HG03432 (cell line): ENCODE data around the gene ARAP3.
"Not testable (repeated sequence)": the region's sequence is repeated elsewhere in the genome, so short reads cannot be mapped to it uniquely, and the experiment has no call there.

Source experiments
- ATAC-seq: cut with Tn5 transposase; IDR thresholded peaks from one replicate; pipeline ENCODE4 v1.9.1; 2021; ENCODE audit warnings: mild to moderate bottlenecking, moderate library complexity; ENCODE audit not compliant: unreplicated experiment

ARAP3 gene

DNA sequence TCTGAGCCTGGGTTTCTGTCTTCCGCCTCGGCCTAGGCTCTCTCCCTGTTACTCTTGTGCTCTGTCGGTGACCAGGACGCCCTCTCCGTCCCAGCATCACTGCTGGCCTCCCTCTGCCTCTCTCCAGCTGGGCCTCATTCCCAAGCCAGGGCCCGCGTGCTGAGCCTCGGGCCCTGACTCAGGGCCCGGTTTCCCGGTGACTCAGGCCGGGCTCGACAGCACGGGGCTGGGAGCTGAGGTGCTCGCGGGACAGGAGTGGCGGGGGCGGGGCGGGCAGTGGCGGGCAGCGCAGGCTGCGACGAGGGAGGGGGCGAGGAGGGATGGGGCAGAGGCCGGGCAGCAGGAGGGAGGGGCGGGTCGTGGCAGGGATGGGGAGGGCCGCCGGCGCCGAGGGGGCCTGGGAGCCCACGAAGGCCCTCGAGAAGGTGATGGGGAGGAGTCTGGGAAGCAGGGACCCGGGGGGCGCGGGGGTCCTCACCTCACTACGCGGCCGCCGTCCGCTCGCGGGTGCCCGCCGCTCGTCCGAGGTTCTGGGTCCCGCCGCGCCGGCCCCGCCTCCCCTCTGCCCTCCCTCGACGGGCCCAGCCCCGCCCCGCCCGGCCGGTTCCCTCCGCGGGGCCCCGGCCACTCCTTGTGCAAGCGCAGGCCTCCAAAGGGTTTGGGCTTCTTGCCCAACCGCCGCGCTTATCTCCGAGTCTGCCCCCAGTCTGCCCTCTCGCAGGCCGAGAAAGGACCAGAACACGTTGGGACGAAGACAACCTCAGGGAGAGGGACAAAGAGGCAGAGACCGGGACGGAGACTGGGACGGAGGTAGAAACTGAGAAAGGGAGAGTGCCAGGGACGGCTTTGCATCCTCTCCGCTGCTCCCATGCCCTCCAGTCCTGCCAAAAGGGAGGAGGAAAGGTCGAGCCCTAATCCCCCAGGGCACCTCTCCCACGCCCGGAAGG, at the start of gene ARAP3:
ARAP3 (minus strand) TSS at position 536 of the 947 bp plus-strand sequence. CDS start 1,744 bp downstream, outside the sequence.
- no peak for ATAC-seq

DNA sequence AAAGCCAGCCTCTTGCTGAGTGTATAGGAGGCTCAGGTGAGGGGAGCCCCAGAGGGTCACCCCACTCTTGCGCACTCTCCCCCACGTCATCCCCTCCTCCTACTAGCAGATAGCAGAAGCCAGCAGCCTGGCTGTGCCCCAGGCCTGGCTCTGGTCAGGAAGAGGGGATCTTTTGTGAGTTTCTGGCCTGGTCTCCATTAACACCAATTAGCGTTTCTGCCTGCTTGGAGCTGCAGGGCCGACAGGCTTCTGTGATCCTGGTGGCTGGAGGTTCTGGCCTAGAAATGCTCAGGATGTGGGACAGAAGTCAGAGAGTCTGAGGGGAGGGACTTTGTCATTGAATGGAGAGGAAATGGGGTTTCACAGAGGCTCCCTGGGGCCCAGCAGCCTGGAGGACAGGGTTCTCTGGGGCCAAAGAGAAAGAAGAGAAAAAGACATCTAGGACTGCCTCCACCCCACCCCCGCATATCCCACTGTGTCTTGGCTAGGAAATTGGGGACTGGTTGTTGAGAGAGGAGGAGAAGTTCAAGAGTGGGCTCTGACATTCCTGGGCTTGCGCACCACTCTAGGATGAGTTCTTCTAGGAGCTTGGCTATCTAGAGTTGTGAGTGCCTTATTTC, 47.5 kb upstream of the ARAP3 start:
- ATAC-seq, result no peak

GRCh38 chr5:141725891-141726290, 43.9 kb upstream of the ARAP3 start:
- no peak for ATAC-seq

DNA sequence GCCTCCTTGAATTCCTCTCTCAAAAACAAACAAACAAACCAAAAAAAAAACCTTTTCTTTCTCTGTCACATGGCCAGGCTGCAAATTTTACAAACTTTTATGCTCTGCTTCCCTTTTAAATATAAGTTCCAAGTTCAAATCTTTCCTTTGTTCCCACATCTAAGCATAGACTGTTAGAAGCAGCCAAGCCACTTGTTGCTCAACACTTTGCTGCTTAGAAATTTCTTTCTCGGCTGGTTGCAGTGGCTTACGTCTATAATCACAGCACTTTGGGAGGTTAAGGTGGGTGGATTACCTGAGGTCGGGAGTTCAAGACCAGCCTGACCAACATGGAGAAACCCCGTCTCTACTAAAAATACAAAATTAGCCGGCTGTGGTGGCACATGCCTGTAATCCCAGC, 43.1 kb upstream of the ARAP3 start:
- not testable (repeated sequence) for ATAC-seq

DNA sequence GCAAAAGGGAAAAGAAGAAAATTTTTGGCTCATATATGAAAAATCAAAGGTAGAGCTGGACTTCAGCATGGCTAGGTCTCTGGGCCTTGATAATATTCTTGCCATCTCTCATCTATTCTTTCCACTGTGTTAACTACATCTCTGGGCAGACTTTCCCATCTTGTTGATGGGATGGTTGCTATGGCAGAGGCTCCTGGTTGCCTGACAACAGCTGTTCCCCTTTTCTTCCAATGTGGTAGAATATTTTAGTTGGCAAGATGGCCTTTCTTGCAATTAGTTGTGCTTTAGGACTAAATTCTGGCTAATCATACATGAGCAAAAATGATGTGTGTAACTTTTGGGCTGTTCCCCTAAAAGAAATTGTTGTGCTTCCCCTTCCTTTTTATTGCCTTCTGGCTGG, 40.2 kb upstream of the ARAP3 start:
- ATAC-seq, result no peak

- no peak for ATAC-seq
Observed at GRCh38 chr5:141717043-141717442, 35.0 kb upstream of the ARAP3 start.

DNA sequence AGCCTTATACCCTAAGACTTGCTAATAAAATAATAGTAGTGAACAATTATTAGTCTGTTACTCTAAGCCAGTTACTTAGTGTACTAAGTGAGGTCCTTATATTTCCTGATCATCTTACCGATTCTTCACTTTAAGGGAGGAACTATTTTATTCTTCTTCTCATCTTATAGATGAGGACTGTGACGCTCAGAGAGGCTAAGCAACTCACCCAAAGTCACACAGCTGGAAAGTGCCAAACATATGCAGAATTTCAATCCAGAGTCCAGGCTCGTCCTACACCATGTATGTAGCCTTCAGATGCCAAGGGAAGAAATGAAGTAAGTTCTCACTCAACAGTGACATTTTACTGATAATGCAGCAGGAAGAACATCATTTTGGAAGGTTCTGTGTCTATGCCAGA, 34.4 kb upstream of the ARAP3 start:
- ATAC-seq, result no peak

DNA sequence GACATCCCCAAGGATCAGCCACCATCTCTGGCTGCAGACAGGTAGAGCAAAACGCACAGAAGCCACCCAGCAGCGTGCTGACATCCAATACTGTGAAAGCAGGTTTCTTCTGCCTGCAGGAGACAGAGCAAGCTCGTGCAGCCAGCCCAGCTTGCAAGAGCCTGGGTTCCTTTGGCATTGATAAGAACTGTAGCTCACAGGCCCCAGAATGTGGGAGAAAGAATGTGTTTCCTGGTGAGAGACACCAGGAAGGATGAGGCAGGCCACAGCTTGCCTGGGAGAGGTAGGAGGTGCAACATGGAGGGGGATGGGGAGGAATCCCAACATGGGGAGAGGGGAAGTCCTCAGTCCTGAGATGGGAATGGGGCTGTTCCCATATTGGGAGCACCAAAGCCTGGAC, 34.0 kb upstream of the ARAP3 start:
- ATAC-seq, result no peak

- ATAC-seq, result no peak
Observed at GRCh38 chr5:141715346-141715905, 33.4 kb upstream of the ARAP3 start.

DNA sequence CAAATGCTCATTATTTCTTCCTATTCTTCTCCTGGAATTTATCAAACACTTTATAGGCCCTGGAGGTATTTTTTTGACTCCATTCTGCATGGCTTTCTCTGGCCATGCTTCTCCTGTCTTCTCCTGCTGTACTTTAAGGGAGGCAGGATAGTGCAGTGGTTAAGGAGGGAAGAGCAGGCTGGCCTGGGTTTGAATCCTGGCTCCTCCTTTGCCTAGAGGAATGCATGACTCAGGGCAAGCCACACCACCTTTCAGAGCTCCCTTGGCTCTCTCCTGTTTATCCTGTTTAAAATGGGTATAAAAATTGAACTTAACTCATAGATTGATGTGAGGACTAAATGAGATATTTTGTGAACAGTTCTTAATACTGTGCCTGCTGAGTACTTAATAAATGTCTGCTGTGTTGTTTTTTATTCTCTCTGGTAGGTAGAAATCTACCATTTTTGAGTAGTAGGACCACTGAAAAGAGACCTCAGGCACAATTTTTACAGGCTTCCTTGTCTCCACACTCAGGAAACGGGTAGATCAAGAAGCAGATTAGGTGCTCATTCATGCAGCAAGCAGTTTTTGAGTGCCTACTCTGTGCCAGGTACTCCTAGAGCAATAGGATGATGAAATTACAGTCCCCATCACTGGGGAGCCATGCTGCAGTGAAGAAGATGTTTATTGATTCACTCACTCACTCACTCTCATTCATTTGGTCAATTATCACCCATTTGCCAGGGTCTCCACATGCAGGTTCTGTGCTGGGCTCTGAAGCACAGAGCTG, 32.7 kb upstream of the ARAP3 start:
- ATAC-seq, result no peak

DNA sequence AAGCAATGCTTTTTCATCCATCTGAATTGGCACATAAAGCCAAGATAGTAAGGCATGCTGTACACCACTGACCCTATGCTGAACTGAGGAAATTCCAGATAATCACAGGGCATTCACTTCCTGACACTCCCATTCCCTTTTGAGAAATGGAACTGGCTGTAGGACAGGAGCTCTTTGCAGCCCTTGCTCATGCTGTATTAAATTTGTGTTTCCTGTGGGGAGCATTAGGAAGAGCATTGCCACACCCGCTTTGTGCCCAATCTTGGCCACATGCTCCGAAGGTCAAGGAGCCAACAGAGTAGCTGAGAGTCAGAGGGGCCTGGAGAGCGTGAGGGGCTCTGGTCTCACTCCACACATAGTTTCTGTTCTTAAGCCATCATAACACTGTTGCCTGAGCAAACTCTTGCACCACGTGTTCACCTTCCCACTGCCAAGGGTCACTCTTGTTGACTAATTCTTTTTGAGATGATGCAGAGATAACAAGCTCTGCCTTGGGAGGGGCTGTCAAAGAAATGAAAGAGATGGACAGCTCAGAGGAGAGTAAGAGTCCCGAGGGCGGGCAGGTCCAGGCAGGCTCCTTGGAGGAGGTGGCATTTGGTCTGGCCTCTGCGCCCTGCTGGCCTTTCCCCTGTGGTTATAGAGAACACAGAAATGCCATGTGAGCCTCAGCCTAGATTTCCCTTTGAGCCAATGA, 31.7 kb upstream of the ARAP3 start:
- no peak for ATAC-seq

DNA sequence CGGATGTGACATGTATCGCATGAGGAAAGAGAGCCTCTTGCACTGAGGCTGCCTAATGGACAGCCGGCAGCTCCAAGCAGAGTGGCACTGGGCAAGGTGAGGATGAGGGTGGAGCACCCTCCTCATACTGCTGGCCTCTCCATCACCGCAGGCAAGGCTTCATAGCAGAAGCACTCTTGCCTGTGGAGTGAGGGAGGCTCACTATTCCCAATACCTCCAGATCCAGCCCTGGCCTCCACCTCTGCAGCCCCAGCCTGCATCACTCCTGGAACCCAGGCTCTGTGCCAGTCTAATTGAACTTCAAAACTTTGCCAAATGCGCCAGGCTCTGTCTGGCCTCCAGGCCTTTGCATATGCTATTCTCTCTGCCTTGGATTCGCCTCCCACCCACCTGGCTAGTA, 29.7 kb upstream of the ARAP3 start:
- ATAC-seq, result no peak

DNA sequence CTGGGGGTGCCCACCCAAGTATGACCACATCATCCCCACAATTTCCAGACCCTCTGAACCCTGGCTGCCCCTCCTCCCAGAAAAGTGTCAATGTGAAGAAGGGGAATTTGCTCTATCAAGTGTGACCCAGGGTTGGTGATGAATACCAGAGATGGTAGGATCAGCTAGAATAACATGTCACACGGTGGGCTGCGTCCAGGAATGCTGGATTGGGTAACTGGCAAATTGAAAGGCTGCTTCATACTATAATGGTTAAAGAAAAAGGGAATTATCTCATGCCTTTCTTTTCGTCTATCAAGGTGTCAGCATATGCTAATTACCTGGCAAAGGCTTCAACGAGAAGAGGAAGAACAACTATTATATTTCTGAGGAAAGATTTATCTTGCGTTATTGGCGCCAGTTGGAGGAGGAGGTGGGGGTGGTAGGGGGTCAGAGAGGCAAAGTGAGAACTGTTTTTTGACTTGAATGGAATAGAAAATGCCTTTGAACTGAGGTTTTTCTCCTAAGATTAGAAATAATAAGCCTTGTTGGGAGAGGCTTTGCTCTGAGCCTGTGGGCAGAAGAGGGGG, 27.8 kb upstream of the ARAP3 start:
- no peak for ATAC-seq

DNA sequence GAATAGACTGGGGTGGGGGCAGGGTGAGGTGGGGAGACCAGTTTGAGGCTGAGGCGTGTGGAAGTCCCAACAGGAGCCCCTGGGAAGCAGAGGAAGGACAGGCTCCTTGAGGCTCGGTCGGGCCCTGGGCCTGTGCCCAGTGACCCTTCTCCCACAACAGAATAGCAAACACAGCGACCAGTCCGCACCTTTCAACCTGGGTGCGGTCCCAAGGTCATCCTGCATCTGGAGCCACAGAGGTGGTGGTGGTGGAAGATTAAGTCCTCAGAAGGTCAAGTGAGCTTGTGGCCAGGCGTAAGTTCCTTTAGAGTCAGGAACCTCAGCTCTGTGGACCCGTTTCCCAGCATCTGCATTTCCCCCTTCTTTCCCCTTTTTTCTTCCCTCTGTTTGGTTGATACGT, 26.0 kb upstream of the ARAP3 start:
- no peak for ATAC-seq

GRCh38 chr5:141707510-141707909, 25.5 kb upstream of the ARAP3 start:
- ATAC-seq, result no peak

- ATAC-seq, result no peak
Observed at GRCh38 chr5:141706121-141706520, 24.1 kb upstream of the ARAP3 start.

- no peak for ATAC-seq
Observed at GRCh38 chr5:141705469-141705868, 23.4 kb upstream of the ARAP3 start.

- no peak for ATAC-seq
Observed at GRCh38 chr5:141704782-141705297, 22.8 kb upstream of the ARAP3 start.

DNA sequence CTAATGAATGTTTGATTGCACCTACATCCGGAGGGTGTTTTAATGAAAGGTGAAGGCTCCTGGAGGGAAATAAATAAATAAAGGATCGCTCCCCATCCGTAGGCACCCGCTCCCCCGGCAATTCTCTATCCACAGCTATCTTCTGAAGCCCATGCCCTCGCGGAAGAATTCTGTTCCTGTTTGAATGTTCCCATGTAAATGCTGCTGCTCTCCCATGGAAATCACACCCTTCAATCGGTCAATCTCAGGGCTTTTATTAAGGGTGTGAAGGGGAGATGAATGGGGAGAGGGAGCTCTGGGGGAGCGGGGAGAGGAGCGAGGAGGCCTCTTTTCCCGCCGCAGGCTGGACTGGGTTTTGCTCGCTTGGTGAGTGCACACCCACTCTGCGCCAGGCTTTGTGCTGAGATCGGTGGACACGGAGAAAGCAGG, 21.1 kb upstream of the ARAP3 start:
- ATAC-seq, result no peak
